ENCODE data around the gene MBOAT2. TPM values are rescaled to one million over a fixed set of nuclear protein-coding genes. Genes with fewer than 3 reads are reported as not detected.

Gene MBOAT2
- total and polyA plus RNA-seq, 4 donors = 0.57 to 65.5 (median 3.2) TPM

DNA sequence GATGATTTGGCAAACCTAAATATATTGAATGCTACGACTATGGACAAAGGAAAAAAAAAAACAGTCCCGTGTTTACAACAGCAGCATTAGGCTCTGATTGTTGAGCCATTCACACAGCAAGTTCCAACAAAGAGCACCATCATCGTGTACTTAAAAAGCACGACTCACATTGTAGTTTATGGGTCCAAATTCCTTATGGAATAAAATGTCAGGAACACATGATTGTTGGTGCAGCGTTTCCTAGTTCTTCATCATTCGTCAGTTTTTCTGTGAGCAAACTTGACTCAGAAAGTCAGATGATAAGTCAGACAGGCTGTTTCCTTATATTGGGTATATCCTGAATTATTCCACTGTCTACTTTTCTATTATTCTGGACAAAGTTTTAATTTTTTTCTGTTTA is 156.1 kb downstream of the MBOAT2 start:
- no peaks in the 10 kb centered on the region for H3K27me3 ChIP-seq (ENCODE audit: control insufficient read depth in 4 of 4, insufficient read depth in 4 of 4, low read length in 3 of 4)
- H3K9ac ChIP-seq (ENCODE audit: low read depth in 1 of 2, low read length in 2 of 2) = no peak overlapping the region
- H3K9me3 ChIP-seq (ENCODE audit: control insufficient read depth in 4 of 4, low read length in 3 of 4) = no peaks in the 10 kb centered on the region
- H3K4me1 ChIP-seq (ENCODE audit: control insufficient read depth in 4 of 4, insufficient read depth in 4 of 4, low read length in 3 of 4) = no peaks in the 10 kb centered on the region
- WGBS = 79% methylated on average over 6 of the region's 6 CpGs
- no peak for DNase-seq (ENCODE audit: low spot score)
- no peak overlapping the region for H3K27ac ChIP-seq (ENCODE audit: low read depth in 1 of 2, low read length in 2 of 2)
- TF ChIP-seq, protein P1, sequence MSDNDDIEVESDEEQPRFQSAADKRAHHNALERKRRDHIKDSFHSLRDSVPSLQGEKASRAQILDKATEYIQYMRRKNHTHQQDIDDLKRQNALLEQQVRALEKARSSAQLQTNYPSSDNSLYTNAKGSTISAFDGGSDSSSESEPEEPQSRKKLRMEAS (IDR thresholded peaks at IDR 0.05) = no peak
- TF ChIP-seq GABPA (IDR thresholded peaks at IDR 0.05 in 1 of 2, conservative IDR thresholded peaks at IDR 0.05 in 1 of 2) = no peak
- no peak for TF ChIP-seq EGR1 (IDR thresholded peaks at IDR 0.05; ENCODE audit: low read depth in 2 of 2)
- TF ChIP-seq, protein P2, sequence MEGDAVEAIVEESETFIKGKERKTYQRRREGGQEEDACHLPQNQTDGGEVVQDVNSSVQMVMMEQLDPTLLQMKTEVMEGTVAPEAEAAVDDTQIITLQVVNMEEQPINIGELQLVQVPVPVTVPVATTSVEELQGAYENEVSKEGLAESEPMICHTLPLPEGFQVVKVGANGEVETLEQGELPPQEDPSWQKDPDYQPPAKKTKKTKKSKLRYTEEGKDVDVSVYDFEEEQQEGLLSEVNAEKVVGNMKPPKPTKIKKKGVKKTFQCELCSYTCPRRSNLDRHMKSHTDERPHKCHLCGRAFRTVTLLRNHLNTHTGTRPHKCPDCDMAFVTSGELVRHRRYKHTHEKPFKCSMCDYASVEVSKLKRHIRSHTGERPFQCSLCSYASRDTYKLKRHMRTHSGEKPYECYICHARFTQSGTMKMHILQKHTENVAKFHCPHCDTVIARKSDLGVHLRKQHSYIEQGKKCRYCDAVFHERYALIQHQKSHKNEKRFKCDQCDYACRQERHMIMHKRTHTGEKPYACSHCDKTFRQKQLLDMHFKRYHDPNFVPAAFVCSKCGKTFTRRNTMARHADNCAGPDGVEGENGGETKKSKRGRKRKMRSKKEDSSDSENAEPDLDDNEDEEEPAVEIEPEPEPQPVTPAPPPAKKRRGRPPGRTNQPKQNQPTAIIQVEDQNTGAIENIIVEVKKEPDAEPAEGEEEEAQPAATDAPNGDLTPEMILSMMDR (IDR thresholded peaks at IDR 0.05; ENCODE audit: low read depth, low read length, missing input control) = no peak
- TF ChIP-seq, protein P3, sequence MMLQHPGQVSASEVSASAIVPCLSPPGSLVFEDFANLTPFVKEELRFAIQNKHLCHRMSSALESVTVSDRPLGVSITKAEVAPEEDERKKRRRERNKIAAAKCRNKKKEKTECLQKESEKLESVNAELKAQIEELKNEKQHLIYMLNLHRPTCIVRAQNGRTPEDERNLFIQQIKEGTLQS (IDR thresholded peaks at IDR 0.05) = no peak
- TF ChIP-seq YY1 (IDR thresholded peaks at IDR 0.05) = no peak
- no peak overlapping the region for H3K4me3 ChIP-seq (ENCODE audit: low read depth in 1 of 3, low read length in 3 of 3)
- no peaks in the 10 kb centered on the region for H3K36me3 ChIP-seq (ENCODE audit: control insufficient read depth in 4 of 4, insufficient read depth in 3 of 4, low read depth in 1 of 4, low read length in 3 of 4)

DNA sequence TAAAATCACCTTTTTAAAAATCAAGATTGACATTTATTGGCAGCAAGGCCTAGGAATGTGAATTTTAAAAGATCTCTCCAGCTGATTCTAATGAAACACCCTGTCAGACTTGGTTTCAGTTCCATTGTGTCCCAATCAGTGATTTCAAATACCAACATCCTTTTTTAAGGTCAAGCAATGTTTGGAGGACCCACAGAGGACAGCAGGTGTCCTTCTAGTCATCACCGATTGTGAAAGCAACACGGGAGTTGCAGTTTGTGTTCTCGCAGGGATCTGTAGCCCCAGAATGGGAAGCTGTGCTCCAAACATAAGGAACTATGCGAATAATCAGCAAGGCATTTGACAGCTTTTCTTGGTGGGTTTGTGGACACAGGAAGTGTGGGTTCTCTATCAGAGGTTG is 161.6 kb downstream of the MBOAT2 start:
- H3K36me3 ChIP-seq (ENCODE audit: control insufficient read depth in 4 of 4, insufficient read depth in 3 of 4, low read depth in 1 of 4, low read length in 3 of 4) = no peaks in the 10 kb centered on the region
- WGBS = 87% methylated on average over 4 of the region's 4 CpGs
- H3K4me1 ChIP-seq (ENCODE audit: control insufficient read depth in 4 of 4, insufficient read depth in 4 of 4, low read length in 3 of 4) = peaks cover 0 to 3% (median 0%) of the 10 kb centered on the region in 4 donors
- H3K27me3 ChIP-seq (ENCODE audit: control insufficient read depth in 4 of 4, insufficient read depth in 4 of 4, low read length in 3 of 4) = no peaks in the 10 kb centered on the region
- H3K27ac ChIP-seq (ENCODE audit: low read depth in 1 of 2, low read length in 2 of 2) = no peak overlapping the region
- H3K9me3 ChIP-seq (ENCODE audit: control insufficient read depth in 4 of 4, low read length in 3 of 4) = no peaks in the 10 kb centered on the region
- TF ChIP-seq RXRA (IDR thresholded peaks at IDR 0.05) (no peak), FOXA1 (IDR thresholded peaks at IDR 0.05) (no peak), HNF4G (IDR thresholded peaks at IDR 0.05) (no peak), JUND (IDR thresholded peaks at IDR 0.05) (no peak), SP1 (IDR thresholded peaks at IDR 0.05) (no peak), HNF4A (conservative IDR thresholded peaks at IDR 0.05) (no peak), EGR1 (IDR thresholded peaks at IDR 0.05; ENCODE audit: low read depth in 2 of 2) (no peak), GABPA (IDR thresholded peaks at IDR 0.05 in 1 of 2, conservative IDR thresholded peaks at IDR 0.05 in 1 of 2) (no peak), TAF1 (conservative IDR thresholded peaks at IDR 0.05) (no peak)
- TF ChIP-seq, protein P1 (IDR thresholded peaks at IDR 0.05) = no peak
- TF ChIP-seq, protein P3 (IDR thresholded peaks at IDR 0.05) = no peak
- no peak overlapping the region for H3K9ac ChIP-seq (ENCODE audit: low read depth in 1 of 2, low read length in 2 of 2)
- no peak overlapping the region for H3K4me3 ChIP-seq (ENCODE audit: low read depth in 1 of 3, low read length in 3 of 3)
- no peak for DNase-seq (ENCODE audit: low spot score)

DNA sequence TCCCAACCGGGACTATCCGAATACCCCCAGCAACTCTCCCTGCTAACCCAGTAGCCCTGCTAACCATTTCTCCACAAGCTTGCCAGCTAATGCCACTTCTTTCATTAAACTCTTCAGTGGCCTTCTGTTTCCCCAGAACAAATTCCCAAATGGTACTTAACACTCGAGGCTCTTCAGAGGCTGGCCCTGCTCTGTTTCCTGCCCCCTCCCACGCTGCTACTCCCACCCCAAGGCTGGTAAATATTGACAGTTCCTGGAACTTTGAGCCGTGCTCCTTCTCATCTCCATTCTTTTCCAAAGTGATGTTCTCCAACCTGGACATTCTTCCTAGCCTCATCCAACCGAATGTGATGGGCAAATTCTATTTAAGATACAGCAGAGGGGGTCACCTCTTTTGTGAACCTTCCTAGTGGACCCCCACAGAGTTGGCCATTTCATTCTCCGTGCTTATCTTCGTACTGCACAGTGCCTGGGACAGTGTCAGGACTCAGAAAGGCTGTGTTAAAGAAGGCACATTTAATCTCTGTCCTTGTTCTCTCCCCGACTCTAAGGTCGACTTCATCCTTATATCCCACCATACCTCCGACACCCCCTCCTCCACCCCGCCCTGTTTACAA is 162.9 kb downstream of the MBOAT2 start:
- no peaks in the 10 kb centered on the region for H3K36me3 ChIP-seq (ENCODE audit: control insufficient read depth in 4 of 4, insufficient read depth in 3 of 4, low read depth in 1 of 4, low read length in 3 of 4)
- no peaks in the 10 kb centered on the region for H3K9me3 ChIP-seq (ENCODE audit: control insufficient read depth in 4 of 4, low read length in 3 of 4)
- H3K27ac ChIP-seq (ENCODE audit: low read depth in 1 of 2, low read length in 2 of 2) = no peak overlapping the region
- DNase-seq (ENCODE audit: low spot score) = no peak
- H3K27me3 ChIP-seq (ENCODE audit: control insufficient read depth in 4 of 4, insufficient read depth in 4 of 4, low read length in 3 of 4) = no peaks in the 10 kb centered on the region
- peaks cover 0 to 12% (median 8%) of the 10 kb centered on the region in 4 donors for H3K4me1 ChIP-seq (ENCODE audit: control insufficient read depth in 4 of 4, insufficient read depth in 4 of 4, low read length in 3 of 4)
- TF ChIP-seq FOXA1 (IDR thresholded peaks at IDR 0.05) = no peak
- TF ChIP-seq, protein P3 (IDR thresholded peaks at IDR 0.05) = no peak
- TF ChIP-seq JUND (IDR thresholded peaks at IDR 0.05) = no peak
- TF ChIP-seq, protein P1 (IDR thresholded peaks at IDR 0.05) = no peak
- no peak for TF ChIP-seq GABPA (IDR thresholded peaks at IDR 0.05 in 1 of 2, conservative IDR thresholded peaks at IDR 0.05 in 1 of 2)
- TF ChIP-seq RAD21 (IDR thresholded peaks at IDR 0.05) = no peak
- no peak for TF ChIP-seq FOXA2 (IDR thresholded peaks at IDR 0.05)
- TF ChIP-seq, protein P4, sequence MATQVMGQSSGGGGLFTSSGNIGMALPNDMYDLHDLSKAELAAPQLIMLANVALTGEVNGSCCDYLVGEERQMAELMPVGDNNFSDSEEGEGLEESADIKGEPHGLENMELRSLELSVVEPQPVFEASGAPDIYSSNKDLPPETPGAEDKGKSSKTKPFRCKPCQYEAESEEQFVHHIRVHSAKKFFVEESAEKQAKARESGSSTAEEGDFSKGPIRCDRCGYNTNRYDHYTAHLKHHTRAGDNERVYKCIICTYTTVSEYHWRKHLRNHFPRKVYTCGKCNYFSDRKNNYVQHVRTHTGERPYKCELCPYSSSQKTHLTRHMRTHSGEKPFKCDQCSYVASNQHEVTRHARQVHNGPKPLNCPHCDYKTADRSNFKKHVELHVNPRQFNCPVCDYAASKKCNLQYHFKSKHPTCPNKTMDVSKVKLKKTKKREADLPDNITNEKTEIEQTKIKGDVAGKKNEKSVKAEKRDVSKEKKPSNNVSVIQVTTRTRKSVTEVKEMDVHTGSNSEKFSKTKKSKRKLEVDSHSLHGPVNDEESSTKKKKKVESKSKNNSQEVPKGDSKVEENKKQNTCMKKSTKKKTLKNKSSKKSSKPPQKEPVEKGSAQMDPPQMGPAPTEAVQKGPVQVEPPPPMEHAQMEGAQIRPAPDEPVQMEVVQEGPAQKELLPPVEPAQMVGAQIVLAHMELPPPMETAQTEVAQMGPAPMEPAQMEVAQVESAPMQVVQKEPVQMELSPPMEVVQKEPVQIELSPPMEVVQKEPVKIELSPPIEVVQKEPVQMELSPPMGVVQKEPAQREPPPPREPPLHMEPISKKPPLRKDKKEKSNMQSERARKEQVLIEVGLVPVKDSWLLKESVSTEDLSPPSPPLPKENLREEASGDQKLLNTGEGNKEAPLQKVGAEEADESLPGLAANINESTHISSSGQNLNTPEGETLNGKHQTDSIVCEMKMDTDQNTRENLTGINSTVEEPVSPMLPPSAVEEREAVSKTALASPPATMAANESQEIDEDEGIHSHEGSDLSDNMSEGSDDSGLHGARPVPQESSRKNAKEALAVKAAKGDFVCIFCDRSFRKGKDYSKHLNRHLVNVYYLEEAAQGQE (IDR thresholded peaks at IDR 0.05) = no peak
- no peak for TF ChIP-seq EGR1 (IDR thresholded peaks at IDR 0.05; ENCODE audit: low read depth in 2 of 2)
- TF ChIP-seq TAF1 (conservative IDR thresholded peaks at IDR 0.05) = no peak
- TF ChIP-seq HNF4G (IDR thresholded peaks at IDR 0.05) = no peak
- no peak for TF ChIP-seq SP1 (IDR thresholded peaks at IDR 0.05)
- TF ChIP-seq RXRA (IDR thresholded peaks at IDR 0.05) = no peak
- TF ChIP-seq HNF4A (conservative IDR thresholded peaks at IDR 0.05) = no peak
- H3K9ac ChIP-seq (ENCODE audit: low read depth in 1 of 2, low read length in 2 of 2) = no peak overlapping the region
- no peak overlapping the region for H3K4me3 ChIP-seq (ENCODE audit: low read depth in 1 of 3, low read length in 3 of 3)
- 46% methylated on average over 12 of the region's 12 CpGs for WGBS
